Glomerular endothelial cell (primary cell): ENCODE data around the gene BRD9. TPM values are rescaled to one million over a fixed set of nuclear protein-coding genes. Genes with fewer than 3 reads are reported as not detected.

ENCODE experiments used
- DNase-seq: peaks from one replicate; pipeline ENCODE4 v3.0.0-alpha.2; 2011; ENCODE audit warnings: low read depth, low spot score; ENCODE audit errors: extremely low read depth
- total RNA-seq: library from RNA; depleted of rRNA; stranded (reverse); fragments of >200 nt; gene quantifications from 2 replicates; pipeline ENCODE4 v1.2.3, GENCODE V29; 2015

Gene BRD9
- total RNA-seq, 1 donor from 2014 or later = 47.6 TPM

GRCh38 chr5:905139-905642 lies 12.6 kb upstream of the BRD9 start:
- no peak for DNase-seq

GRCh38 chr5:903756-904096 lies 11.1 kb upstream of the BRD9 start:
- DNase-seq = no peak

GRCh38 chr5:902129-902916 lies 9.7 kb upstream of the BRD9 start:
- no peak for DNase-seq

- no peak for DNase-seq
Measured at GRCh38 chr5:900781-901180, 8.2 kb upstream of the BRD9 start.

GRCh38 chr5:893711-894110 lies 1.1 kb upstream of the BRD9 start:
- DNase-seq = no peak

- no peak for DNase-seq
Measured at GRCh38 chr5:893137-893506, 521 bp upstream of the BRD9 start.

GRCh38 chr5:891837-892393 lies 686 bp downstream of the BRD9 start:
- DNase-seq = no peak

GRCh38 chr5:891117-891836 lies 1.3 kb downstream of the BRD9 start:
- DNase-seq = no peak

GRCh38 chr5:889075-889710 lies 3.4 kb downstream of the BRD9 start:
- DNase-seq = no peak

GRCh38 chr5:888638-889035 lies 4.0 kb downstream of the BRD9 start:
- DNase-seq = no peak

- no peak for DNase-seq
Measured at GRCh38 chr5:887947-888637, 4.5 kb downstream of the BRD9 start.

- DNase-seq = no peak
Measured at GRCh38 chr5:886716-887325, 5.8 kb downstream of the BRD9 start.

- no peak for DNase-seq
Measured at GRCh38 chr5:886036-886435, 6.6 kb downstream of the BRD9 start.

- no peak for DNase-seq
Measured at GRCh38 chr5:885529-885928, 7.1 kb downstream of the BRD9 start.

- DNase-seq = no peak
Measured at GRCh38 chr5:885127-885442, 7.5 kb downstream of the BRD9 start.

GRCh38 chr5:884345-885126 lies 8.1 kb downstream of the BRD9 start:
- no peak for DNase-seq

GRCh38 chr5:883475-884181 lies 9.0 kb downstream of the BRD9 start:
- DNase-seq = no peak

- no peak for DNase-seq
Measured at GRCh38 chr5:882253-883183, 10.1 kb downstream of the BRD9 start.
